Breast epithelium (tissue), 4 donors: ENCODE results near the gene PLXNA4. TPM values are rescaled to one million over a fixed set of nuclear protein-coding genes. Genes with fewer than 3 reads are reported as not detected.

Source experiments
- DNase-seq, 2 donors: peaks; one replicate each; pipeline ENCODE4 v3.0.0-alpha.2; 2019; ENCODE audit warnings: low spot score in 2 of 2
- H3K27ac ChIP-seq, 2 donors: fragments of 200-600 bp; sonication (generic) in 1 of 2; one replicate each; pipeline ENCODE4 v1.5.1; 2016 to 2019; ENCODE audit warnings: mild to moderate bottlenecking in 1 of 2
- H3K27me3 ChIP-seq, 2 donors: fragments of 200-600 bp; sonication (generic) in 1 of 2; one replicate each; pipeline versions ENCODE4 v1.5.1 to v1.6.0; 2017 to 2019; ENCODE audit warnings: control low read depth in 1 of 2, mild to moderate bottlenecking in 1 of 2
- H3K36me3 ChIP-seq: fragments of 200-600 bp; one replicate; pipeline ENCODE4 v1.5.1; 2019
- H3K4me1 ChIP-seq, 2 donors: fragments of 200-600 bp; sonication (generic); one replicate each; pipeline ENCODE4 v1.5.1; 2016 to 2019; ENCODE audit warnings: control low read depth in 1 of 2
- H3K4me3 ChIP-seq, 3 donors: fragments of 200-600 bp; sonication (generic); 1 replicate in 2 of 3; 2 replicates in 1 of 3; pipeline ENCODE4 v1.5.1; 2016 to 2019; ENCODE audit warnings: mild to moderate bottlenecking in 3 of 3, moderate library complexity in 2 of 3
- H3K9me3 ChIP-seq, 2 donors: fragments of 200-600 bp; sonication (generic) in 1 of 2; one replicate each; pipeline ENCODE4 v1.5.1; 2016 to 2019; ENCODE audit warnings: control low read depth in 1 of 2
- POLR2A ChIP-seq: fragments of 450-650 bp; IDR thresholded peaks from one replicate; pipeline ENCODE4 v1.6.1; 2016; ENCODE audit warnings: antibody characterized with exemption, mild to moderate bottlenecking, moderate library complexity
- POLR2AphosphoS5 ChIP-seq, 3 donors: sonication (generic); formaldehyde crosslinking; IDR thresholded peaks; one replicate each; pipeline ENCODE4 v1.6.1; 2017; ENCODE audit warnings: antibody characterized with exemption in 3 of 3
- intact Hi-C: fragments of 100-400 bp; cut with DNase I; formaldehyde crosslinking; loops from one replicate; pipeline ENCODE4 v1.15.1; 2023; ENCODE audit warnings: low total_unique reads
- total RNA-seq, 3 donors: library from RNA; depleted of rRNA; stranded (reverse); fragments of >200 nt; gene quantifications; one replicate each; pipeline ENCODE4 v1.1.0, GENCODE V29; 2016
- TF ChIP-seq, protein P1 (sequence below), 3 donors: fragments of 450-650 bp; IDR thresholded peaks; one replicate each; pipeline ENCODE4 v1.5.1; 2016 to 2017; ENCODE audit warnings: antibody characterized with exemption in 3 of 3, mild to moderate bottlenecking in 3 of 3, moderate library complexity in 3 of 3

The PLXNA4 gene
- total RNA-seq, 3 donors from 2014 or later, result 7.2 to 32.5 (median 26.2) TPM

- Histone ChIP-seq H3K27ac (no peak overlapping the region), H3K27me3 (no peaks in the 10 kb centered on the region), H3K4me3 (no peak overlapping the region), H3K36me3 (no peaks in the 10 kb centered on the region), H3K9me3 (no peaks in the 10 kb centered on the region), H3K4me1 (no peaks in the 10 kb centered on the region)
- DNase-seq, result no peak
- intact Hi-C loops, result no loop called here
- TF ChIP-seq POLR2AphosphoS5 (IDR thresholded peaks at IDR 0.05) (no peak), POLR2A (no peak)
- TF ChIP-seq, protein P1, sequence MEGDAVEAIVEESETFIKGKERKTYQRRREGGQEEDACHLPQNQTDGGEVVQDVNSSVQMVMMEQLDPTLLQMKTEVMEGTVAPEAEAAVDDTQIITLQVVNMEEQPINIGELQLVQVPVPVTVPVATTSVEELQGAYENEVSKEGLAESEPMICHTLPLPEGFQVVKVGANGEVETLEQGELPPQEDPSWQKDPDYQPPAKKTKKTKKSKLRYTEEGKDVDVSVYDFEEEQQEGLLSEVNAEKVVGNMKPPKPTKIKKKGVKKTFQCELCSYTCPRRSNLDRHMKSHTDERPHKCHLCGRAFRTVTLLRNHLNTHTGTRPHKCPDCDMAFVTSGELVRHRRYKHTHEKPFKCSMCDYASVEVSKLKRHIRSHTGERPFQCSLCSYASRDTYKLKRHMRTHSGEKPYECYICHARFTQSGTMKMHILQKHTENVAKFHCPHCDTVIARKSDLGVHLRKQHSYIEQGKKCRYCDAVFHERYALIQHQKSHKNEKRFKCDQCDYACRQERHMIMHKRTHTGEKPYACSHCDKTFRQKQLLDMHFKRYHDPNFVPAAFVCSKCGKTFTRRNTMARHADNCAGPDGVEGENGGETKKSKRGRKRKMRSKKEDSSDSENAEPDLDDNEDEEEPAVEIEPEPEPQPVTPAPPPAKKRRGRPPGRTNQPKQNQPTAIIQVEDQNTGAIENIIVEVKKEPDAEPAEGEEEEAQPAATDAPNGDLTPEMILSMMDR (IDR thresholded peaks at IDR 0.05), result no peak
Observed at GRCh38 chr7:132420527-132420926, 155.7 kb downstream of the PLXNA4 start.

DNA sequence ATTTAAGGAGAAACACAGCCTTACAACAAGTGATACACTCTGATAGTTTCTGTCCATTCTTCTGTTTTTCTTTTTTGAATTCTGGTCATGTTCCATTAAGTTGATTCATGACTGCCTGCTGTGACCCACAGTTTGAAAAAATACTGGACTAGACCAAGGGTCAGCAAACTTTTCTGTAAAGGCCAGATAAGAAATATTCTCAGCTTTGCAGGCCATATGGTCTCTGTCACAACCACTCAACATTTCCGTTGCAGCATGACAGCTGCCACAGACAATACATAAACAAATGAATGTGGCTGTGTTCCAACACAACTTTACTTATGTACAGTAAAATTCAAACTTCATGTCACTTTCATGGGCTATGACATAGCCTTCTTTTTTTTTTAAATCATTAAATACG lies 156.7 kb downstream of the PLXNA4 start:
- Histone ChIP-seq H3K27me3 (no peaks in the 10 kb centered on the region), H3K9me3 (no peaks in the 10 kb centered on the region), H3K4me3 (no peak overlapping the region), H3K4me1 (no peaks in the 10 kb centered on the region), H3K27ac (no peak overlapping the region), H3K36me3 (no peaks in the 10 kb centered on the region)
- DNase-seq, result no peak
- intact Hi-C loops, result no loop called here
- no peak for TF ChIP-seq POLR2A
- TF ChIP-seq, protein P1 (IDR thresholded peaks at IDR 0.05), result no peak
- TF ChIP-seq POLR2AphosphoS5 (IDR thresholded peaks at IDR 0.05), result no peak

GRCh38 chr7:132418840-132419239 lies 157.4 kb downstream of the PLXNA4 start:
- intact Hi-C loops, result no loop called here
- H3K27me3 ChIP-seq, result no peaks in the 10 kb centered on the region
- DNase-seq, result no peak
- no peaks in the 10 kb centered on the region for H3K9me3 ChIP-seq
- no peak overlapping the region for H3K4me3 ChIP-seq
- H3K4me1 ChIP-seq, result no peaks in the 10 kb centered on the region
- no peak overlapping the region for H3K27ac ChIP-seq
- H3K36me3 ChIP-seq, result no peaks in the 10 kb centered on the region
- TF ChIP-seq POLR2AphosphoS5 (IDR thresholded peaks at IDR 0.05) (no peak), POLR2A (no peak)
- TF ChIP-seq, protein P1 (IDR thresholded peaks at IDR 0.05), result no peak

GRCh38 chr7:132417103-132417906 lies 159.0 kb downstream of the PLXNA4 start:
- Histone ChIP-seq H3K27ac (no peak overlapping the region), H3K27me3 (no peaks in the 10 kb centered on the region), H3K9me3 (no peaks in the 10 kb centered on the region), H3K36me3 (no peaks in the 10 kb centered on the region), H3K4me1 (no peaks in the 10 kb centered on the region), H3K4me3 (no peak overlapping the region)
- TF ChIP-seq POLR2AphosphoS5 (IDR thresholded peaks at IDR 0.05) (no peak), POLR2A (no peak)
- TF ChIP-seq, protein P1 (IDR thresholded peaks at IDR 0.05), result no peak
- DNase-seq, result no peak
- intact Hi-C loops, result no loop called here

GRCh38 chr7:132416395-132416794 lies 159.9 kb downstream of the PLXNA4 start:
- no peaks in the 10 kb centered on the region for H3K4me1 ChIP-seq
- no peak overlapping the region for H3K27ac ChIP-seq
- no peaks in the 10 kb centered on the region for H3K9me3 ChIP-seq
- H3K4me3 ChIP-seq, result no peak overlapping the region
- no peaks in the 10 kb centered on the region for H3K36me3 ChIP-seq
- no peaks in the 10 kb centered on the region for H3K27me3 ChIP-seq
- DNase-seq, result no peak
- TF ChIP-seq POLR2AphosphoS5 (IDR thresholded peaks at IDR 0.05) (no peak), POLR2A (no peak)
- TF ChIP-seq, protein P1 (IDR thresholded peaks at IDR 0.05), result no peak
- intact Hi-C loops, result no loop called here
